AG08395 (cell line): Measurements from ENCODE around the gene TANC1.

Experiments used
- DNase-seq: peaks from one replicate; pipeline ENCODE4 v3.0.0; 2012; ENCODE audit warnings: mixed read lengths, low spot score

The TANC1 gene

DNA sequence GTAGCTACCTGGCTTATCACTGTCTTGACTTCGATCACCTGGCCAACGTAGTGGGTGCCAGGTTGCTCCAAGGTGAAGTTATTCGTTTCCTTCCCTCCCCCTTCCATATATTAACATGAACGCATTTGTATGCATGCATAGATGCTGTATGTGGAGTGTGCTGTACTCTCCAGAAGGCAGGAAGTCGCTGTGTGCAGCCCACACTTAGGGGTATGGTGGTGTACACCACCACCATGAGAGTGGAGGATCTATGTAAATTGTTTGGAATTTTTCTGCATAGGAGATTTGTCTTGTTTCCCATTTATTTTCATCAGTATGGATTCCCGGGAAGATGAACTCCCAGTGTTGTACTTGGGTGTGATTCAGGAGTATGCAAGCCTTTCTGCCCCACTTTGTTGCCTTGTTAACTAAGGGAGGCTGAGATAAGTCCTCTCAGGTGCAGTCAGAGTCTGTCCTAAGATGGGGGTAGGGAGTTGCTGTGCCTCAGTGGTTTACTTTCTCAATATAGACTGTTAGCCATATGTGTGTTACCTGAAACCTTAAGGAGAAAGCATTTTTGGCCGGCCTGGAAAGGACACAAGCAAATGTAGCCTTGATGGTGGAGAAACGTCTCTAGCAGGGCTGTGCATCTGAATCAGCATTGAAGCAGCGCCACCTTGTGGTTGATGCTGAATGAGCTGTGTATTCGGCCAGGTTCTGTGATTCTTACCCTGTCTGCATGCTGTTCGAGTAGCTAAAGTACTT is 149.8 kb downstream of the TANC1 start:
- peak; percentile 69 for DNase-seq

DNA sequence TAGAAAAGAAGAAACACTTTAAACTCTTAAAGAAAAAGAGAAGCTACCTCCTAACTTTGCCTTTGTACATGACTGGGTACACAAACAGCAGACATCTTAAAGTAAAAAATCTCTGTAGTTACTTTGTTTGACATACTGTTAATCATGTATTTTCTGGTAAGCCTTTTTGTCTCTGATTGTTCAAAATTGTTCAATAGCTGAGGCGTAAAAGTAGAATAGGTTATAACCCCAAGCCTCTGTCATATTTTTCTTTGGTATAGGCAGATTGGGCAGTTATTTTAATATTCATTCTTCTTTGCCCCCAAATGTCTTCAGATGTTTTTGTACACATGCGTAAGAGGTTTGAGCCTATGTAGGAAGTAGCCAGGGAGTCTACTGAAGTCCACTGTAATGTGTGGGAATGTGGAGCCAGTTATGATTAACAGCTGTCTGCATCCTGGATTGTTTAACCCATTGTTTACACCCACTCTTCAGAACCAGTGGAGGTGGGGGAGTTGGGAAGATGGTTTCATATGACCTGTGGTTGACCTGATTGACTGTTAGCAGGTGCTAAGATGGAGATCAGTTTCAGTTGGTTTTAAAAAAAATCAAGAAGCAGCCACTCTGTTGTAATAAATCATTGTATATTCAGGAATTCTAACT is 150.5 kb downstream of the TANC1 start:
- no peak for DNase-seq

DNA sequence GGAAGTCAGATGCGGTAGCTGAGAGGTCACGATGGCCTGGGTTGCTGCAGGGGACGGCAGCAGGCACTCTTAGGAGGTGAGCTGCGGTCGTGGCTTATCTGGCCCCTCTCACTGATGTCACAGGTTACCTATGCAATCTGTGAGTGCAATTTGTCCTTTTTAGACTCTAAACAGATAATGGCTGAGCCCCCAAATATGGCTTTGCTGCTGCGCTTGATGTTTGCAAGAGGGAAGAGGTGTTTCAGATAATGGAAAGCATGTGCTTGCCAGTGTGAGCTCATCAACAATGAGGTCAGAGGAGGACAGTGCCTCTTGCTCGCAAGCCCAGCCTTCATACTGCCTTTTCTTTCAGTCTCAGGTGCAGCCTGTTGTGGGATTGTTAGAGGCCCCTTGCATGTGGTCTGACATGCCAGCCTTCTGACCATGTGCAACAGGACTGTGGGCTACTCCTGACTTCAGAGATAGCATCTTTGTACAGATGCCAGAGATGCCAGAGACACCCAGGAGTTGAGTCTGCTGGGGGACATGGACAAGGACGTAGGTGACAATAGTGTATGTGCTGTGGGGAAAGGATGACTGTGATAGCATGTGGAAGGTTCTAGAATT is 151.3 kb downstream of the TANC1 start:
- DNase-seq = no peak

DNA sequence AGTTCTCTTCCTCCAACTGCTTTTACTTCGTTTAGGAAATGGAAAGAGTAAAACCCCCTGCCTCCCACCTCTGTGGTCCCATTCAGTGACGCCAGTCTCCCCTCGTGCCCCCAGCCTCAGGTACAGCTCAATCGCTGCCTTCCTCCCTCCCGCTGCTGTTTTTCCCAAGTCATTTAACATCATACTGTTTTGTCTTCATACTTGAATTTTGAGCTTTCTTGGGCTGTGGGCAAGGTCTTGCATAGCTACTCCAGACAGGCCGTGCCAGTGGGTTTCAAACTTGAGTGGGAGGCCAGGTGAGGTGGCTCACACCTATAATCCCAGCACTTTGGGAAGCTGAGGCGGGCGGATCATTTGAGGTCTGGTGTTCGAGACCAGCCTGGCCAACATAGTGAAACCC is 155.3 kb downstream of the TANC1 start:
- no peak for DNase-seq

DNA sequence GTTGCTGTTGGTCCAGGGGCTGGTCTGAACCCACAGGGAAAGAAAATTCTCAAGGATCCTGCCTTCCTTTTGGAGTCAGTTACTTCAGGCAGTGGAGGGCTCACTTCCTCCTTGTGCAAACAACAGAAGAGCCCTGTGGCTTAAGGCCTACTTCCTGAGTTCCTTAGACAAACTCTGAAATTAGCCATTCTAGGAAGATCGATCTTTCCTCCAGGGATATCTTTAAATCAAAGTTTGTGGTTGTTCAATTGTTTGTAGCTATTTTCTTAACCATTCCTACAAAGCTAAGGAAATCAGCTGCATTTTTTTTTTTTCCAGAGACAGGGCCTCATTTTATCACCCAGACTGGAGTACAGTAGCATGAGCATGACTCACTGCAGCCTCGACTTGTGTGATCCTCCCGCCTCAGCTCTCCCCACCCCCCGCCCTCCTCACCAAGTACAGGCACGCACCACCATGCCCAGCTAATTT is 156.0 kb downstream of the TANC1 start:
- peak; percentile 75 for DNase-seq

DNA sequence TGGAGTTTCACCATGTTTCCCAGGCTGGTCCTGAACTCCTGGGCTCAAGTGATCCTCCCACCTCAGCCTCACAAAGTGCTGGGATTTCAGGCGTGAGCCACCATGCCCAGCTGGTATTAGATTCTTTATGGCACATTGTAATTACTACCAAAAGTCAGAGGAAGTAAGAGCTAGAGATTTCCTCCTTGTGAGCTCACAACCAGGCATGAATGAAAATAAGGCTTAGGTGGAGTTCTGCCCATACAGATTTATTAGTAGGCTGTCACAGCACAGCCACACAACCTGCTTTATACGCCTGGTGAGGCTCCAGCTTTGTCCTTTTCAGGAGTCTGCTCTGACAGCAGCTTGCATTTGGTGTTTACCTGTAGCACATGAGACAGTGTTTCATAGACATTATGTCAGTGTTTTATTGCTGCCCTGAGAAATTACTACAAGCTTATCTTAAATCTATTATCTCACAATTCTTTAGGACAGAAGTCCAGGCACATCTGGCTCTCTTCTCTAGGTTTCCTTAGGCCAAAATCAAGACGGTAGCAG is 156.6 kb downstream of the TANC1 start:
- no peak for DNase-seq

DNA sequence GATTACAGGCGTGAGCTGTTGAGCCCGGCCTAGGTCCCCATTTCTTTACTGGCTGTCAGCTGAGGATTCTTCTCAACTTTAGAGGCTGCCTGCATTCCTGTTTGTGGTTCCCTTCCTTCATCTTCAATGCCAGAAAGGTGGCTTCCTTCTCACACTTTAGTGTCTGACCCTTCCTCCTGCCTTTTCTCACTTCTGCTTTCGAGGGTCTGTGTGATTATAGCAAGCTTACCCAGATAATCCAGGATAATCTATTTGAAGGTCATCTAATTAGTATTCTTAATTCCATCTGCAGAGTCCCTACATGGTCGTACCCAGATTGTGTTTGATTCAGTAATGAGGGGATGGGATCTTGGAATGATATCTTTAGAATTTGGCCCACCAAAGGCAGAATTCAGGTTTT is 157.4 kb downstream of the TANC1 start:
- DNase-seq = no peak

DNA sequence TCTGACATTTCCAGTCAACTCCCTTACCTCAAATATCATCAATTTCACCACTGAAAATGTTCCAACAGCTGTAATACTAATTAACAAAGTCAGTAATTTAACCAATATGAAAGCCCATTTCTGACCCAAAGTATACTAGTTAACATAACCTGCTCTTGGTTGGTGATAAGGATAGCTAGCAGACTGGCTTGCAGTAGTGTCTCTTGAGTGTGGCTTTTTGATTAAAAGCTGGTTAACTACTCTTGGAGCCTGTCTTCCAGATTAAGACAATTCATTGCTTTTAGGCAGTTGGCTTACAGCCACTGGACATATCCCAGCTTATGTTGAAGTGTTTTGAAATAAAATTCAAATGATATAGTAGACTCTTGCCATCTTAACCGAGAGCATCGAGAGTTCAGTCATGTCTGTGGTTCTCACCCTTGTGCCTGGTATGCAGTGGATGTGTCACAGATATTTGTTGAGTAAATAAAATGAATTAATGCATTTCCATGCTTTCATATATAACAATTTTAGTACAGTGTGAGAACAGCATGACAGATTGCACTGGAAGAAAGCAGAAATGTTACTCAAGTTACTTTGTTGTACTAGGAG is 158.1 kb downstream of the TANC1 start:
- peak; percentile 68 for DNase-seq

DNA sequence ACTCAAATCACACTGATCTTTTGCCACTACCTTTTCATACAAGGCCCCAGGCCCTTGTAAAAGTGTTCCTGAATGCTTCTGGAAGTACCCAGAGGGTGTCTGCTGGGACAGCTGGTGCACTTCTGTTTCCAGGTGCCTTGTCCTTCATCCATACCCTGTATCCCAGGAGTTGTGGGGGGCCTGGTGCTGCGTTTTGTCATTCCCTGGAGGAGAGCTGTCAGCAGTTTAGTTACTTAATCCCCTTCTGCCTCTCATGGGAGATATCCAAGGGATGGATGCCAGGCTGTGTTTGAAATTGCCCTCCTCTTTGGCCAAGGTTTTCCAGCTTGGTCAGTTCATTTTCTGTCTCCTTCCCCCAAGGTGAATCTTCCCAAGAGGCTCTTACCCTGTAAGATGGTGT is 159.8 kb downstream of the TANC1 start:
- no peak for DNase-seq

DNA sequence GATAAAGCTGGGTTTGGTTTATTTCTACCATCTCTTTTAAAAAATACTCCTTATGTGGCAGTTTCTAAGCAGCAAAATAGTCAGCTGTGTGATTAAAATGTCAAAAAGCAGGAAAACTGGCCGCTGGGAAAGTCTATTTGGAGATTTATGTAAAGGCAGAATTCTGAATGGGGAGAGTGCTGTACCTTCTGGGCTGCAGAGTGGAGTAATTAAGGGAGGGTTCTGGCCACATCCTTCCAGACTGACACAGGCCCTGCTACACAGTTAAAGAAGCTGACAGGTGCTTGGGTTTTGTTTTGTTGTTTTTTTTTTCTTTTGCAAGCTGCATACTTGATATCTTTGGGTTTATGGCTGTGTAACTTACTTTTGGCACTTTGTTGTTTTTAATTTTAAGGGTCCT is 160.8 kb downstream of the TANC1 start:
- no peak for DNase-seq

DNA sequence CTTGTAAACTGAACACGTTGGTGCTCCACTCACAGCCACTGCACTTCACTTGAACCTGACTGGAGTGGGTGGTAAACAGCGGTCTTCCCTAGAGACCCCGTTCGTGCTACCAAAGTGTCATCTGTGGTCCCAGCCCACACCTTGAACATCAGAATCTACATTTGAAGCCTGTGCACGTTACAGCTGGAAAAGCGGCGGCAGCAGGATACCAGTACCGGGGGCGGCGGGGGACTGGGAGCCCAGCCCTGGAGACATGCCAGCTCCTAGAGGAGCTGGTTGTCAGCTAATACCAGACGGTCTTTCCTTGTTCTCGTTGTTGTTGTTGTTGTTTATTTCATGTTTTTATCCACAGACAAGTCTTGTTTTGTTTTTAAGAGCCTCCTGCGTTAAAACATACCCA is 161.4 kb downstream of the TANC1 start:
- DNase-seq = no peak

DNA sequence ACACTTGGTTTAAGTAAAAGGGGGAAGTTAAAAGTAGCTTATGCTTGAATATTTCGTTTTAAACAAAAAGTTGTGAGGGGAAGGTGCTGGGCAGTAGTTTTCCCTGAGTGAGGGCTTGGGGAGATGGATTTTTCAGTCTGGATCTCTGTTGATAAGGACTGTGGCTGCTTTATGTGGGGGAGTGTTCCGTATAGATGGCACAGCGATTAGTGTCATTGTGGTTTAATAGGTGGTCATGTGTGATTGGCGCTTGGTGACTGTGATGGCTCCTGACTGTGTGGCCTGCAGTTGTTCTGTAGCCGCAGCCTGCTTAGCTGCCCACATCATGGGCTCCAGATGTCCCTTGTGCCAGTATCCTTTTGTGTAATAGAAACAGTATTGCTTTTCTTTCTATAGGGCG is 161.9 kb downstream of the TANC1 start:
- peak; percentile 9 for DNase-seq

DNA sequence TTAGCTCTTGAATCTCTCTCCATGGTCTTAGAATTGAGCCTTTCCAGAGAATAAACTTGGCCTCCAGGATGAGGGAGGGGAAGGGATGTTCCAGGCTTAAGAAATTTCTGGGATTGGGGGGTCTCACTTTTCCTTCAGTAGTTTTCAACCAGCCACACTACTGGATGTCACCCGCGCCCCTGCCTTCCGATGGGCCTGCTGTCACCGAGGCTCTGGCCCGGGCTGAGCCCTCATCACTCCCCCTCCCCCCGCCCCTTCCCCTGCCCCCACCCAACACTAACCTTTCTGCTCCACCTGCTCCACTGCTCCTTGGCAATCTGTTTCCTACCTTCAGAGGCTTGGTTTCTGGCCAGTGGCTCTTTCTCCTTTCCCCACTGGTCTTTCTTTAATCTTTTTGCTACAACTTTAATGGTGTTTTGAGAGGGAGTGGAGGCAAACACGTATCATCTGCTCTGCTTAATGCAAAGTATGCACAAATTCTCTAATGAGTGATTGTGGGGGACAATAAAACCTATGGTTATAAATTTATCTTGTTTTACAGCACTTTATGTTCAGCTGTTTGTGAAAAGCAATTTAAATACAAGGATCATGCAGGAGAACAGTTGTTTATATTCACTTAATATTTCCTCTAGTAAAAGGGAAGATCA is 162.9 kb downstream of the TANC1 start:
- DNase-seq = no peak

DNA sequence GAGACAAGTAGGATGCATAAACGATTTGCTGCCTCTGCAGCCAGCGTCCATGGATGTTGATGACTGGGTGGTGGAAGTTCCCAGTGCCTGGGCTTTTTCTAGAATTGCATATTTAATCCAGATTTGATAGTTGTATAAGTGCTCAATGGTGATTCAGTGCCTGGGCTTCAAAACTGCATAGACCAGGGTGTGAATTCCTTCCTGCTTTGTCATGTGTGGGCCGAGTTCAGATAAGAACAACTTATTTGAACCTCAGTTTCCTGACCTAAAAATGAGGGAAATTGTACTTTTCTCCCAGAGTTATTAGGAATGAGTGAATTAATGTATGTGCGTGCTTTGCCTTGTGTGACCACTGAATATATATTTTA is 163.5 kb downstream of the TANC1 start:
- peak; percentile 71 for DNase-seq

DNA sequence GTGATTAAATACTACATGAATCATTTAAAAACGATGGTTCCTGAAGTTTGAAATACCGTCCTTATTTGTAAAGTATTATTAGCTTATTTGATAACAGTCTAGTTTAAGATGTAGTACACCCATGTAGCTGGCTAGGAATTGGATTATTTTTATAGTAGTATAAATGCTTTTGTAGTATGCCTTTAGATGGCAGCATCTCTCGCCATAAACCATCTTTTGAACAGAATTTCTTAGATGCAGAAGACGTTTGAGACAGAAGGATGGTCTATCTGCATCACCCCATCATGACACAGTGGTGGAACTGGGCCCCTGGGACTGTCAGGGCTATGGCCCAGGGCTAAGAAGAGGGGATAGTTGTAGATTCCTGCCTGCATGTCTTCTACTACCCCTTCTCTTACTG is 165.4 kb downstream of the TANC1 start:
- DNase-seq = no peak

DNA sequence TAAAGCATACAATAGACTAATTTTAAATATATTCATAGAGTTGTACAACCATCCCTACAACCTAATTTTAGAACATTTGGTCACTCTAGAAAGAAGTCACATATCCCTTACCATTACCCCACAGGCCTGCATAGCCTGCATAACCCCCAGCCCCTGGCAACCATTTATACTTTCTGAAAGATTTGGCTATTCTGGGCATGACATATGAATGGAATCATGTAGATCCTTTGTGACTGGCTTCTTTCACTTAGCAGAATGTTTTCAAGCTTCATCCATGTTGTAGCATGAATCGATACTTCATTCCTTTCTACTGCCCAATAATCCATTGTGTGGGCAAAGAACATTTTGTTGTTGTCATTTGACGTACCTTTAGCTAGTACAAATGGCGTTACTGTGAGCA is 166.5 kb downstream of the TANC1 start:
- DNase-seq = no peak

DNA sequence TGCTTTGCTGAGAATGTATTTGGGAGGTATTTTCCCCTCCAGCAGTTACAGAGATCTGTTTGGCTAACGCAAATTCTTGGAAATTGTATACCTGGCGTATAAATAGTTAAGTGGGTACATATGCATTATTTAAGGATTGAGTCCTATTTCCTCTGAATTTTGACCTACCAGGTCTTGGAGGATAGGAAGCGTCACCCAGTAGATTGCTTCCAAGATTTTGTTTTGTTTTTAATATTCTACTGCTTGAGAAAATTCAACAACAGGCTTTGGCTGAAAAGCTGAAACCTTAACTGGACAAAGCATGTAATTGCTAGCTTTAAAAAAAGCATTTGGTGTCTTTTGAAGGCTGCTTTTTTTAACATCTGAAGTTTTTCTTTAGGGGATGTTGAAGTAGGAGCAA is 168.0 kb downstream of the TANC1 start:
- DNase-seq = no peak

DNA sequence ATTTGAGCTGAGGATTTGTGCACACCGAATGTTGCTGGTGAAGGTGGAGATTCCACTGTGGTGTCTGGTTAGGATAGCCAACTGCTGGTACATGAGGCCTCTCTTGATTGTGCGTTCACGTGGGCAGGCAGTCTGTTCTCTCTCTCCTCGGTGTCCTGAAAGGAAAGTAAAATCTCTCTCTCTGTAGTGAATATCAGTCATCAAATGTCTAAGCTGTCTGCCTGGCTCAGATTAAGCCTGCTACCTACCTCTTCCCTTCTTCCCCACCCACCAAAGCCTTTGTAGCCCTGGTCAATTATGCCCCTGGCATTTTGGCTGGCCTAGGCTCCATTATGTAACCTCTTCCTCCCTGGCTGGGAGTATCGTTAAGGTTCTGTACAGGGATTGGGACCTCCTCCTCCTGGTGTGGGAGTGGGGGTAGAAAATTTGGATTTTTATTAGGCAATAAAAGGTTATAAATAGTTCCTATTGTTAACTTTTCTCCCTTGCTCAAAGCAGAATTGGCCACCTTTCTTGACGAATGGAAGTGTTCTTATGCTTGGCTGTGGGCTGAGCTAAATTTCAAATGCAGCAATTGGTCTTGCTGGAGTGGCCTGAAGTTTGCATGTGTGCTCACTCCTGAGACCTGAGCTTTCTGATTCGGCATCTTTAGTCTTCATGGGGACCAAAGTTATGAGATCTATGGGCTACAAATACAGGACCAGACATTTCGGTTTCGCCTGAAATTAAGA is 169.2 kb downstream of the TANC1 start:
- no peak for DNase-seq

DNA sequence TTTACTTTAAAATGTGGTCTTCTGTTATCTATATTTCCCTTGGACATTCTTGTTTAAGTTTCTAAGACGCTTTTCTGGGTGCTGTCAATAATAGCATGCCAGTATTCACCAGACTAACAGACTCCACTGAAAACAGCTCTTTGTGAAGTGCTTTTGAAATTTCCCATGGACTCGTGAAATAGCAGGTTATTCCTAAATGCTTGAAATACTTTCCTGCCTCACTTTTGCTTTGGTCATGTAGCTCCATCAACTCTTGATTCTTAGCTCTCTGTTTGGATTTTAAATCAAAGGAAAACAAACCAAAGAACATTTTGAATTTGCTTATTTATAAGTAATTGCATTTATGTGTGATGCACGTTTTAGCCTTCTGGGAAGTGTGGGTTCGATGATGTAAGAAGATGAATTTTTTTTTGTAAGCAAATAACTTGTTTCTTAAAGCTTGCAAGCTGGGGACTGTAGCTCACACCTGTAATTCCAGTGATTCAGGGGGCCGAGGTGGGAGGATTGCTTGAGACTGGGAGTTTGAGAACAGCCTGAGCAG is 170.3 kb downstream of the TANC1 start:
- no peak for DNase-seq

DNA sequence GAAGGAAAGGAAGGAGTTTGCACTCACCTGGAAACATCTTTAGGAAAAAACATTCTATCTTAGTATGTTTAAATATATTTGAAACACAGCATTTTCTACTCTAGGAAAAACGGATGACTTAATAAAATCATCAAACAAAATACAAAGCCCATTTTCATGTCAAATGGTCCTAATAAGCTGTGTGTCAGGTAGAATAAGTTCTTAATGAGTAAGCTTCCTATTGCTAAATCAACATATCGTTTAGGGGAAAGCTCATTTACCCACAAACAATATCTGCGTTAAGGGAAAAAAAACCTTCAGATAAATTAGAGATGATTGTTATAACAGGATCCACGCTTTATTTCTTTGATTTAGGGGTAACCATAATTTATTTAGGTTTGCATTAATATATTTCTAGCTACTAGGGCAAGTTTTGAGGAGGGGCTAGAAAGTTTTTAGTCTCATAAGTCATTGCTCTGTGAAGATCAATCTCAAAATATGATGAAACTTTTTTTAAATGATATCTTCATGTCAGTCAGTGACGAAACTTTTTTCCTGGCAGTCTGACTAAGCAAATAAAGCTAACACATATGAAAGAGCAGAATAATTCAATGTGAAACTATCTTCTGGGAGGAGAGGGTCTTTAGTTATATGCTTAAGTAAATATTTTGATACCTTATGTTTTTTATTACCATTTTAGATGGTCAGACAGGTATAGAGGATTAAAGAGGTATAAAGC is 170.9 kb downstream of the TANC1 start:
- no peak for DNase-seq
